T-helper 1 cell treated with Interleukin-12 subunit alpha and Interleukin-12 subunit beta and Interleukin-4 antibody, amounts not matched to agents 30 ng/mL and 1 ng/mL, for 36 hours (primary cell): ENCODE results near the gene ZC3H4. TPM values are rescaled to one million over a fixed set of nuclear protein-coding genes. Genes with fewer than 3 reads are reported as not detected.
"Not testable (repeated sequence)": the region's sequence is repeated elsewhere in the genome, so short reads cannot be mapped to it uniquely, and the experiment has no call there.

ENCODE experiments used
- intact Hi-C: fragments of 100-400 bp; cut with micrococcal nuclease; formaldehyde crosslinking; loops from one replicate; pipeline ENCODE4 v1.15.1; 2024
- total RNA-seq: library from RNA; stranded (reverse); gene quantifications from 2 replicates; pipeline ENCODE4 v1.2.3, GENCODE V29; 2022

ZC3H4 gene
- total RNA-seq, 1 donor from 2014 or later: 135 TPM

DNA sequence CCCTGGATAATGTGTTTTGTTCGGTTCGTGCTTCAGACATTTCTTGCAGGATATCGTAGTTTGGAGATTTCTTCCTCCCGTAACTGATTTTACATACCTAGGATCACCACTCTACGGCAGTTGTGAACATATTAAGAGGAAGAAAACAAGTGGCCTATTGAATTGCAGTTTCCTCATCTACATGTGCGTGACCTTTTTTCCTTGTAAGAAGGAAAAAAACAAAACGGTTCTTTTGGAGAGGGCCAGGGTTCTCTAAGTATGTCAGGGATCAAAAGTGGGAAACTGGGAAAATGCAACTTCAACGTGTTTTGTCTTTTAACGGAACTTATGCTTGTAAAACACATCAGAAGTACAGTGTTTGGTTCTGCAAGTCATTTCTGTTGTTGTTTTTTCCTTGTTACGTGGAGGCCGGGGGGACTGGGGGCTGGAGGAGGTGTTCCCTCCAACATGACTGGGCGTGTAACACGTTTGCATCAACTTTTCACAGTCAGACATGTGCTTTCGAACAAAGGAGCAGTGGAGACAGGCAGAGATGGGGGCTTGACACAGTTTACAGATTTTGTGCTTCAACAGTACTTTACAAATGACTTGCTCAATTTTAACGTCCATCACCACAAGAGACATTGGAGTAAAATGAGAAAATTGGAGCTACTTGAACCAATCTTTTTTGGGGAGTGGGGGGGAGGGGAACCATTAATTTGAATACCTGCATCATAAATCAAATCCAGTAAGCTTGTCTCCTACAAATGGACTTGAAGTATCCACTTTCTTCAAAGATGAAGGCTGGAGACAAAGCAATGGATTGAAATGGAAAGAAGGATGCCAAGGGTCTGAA, 3.8 kb downstream of the ZC3H4 start:
- intact Hi-C loops: loop anchor here (1.0 to 10.0 kb wide), 3 partner anchors 15 to 1525 kb away; partner anchors contain the start of gene OPA3

DNA sequence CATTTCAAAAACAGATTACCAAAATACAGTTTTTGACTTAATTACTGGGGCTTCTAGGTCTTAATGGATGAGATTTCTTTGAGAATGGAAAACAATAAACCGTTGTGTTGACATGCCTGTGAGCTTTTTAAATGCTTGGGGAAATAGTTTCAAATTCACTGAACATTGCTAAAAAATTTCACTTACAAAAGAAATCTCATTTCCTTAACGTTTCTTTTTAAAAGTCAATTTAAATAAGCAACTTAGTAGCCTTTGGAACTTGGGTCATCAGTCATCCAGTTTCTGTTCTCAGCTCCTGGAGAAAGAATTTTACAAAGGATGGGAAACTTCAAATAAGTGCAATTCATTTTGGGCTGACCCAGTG, 4.4 kb downstream of the ZC3H4 start:
- intact Hi-C loops: loop anchor here (1.0 kb wide), 1 partner anchor 15 kb away; no protein-coding TSS in a partner anchor

DNA sequence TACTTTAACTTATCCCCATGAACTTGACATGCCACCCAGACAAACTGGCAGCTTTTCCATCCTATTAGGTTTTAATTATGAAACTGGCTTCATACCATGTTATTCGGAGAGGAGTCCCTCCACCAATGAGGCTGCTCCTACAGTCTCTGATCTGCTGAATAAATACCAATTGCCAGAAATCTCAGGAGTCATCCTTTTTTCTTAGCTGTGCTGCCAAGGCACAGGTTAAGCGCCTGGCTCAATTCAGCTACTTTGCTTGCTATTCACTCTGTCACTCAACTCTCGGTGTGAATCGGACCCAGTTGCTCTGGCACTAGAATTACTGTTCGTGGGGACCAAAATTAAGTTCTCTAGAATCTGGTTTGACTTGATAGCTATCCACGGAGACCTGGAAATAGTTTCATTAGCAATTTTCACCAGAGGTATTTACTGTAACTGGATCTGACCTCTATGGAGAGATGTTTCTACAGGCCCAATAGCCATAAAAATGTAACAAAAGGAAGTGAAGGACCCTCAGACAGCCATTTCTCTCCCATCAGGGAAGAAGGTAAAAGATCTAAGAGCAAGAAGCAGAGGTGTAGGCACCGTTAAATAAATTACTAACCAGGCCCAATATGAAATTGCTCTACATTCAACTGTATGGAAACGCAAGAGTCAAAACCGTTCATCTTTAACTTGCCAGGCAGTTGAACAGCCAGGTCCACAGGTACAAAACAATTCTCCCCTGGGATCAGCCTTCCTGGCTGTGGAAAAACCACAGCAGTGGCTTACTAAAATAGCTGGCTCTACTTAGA, 5.4 kb downstream of the ZC3H4 start:
- intact Hi-C loops: no loop called here

DNA sequence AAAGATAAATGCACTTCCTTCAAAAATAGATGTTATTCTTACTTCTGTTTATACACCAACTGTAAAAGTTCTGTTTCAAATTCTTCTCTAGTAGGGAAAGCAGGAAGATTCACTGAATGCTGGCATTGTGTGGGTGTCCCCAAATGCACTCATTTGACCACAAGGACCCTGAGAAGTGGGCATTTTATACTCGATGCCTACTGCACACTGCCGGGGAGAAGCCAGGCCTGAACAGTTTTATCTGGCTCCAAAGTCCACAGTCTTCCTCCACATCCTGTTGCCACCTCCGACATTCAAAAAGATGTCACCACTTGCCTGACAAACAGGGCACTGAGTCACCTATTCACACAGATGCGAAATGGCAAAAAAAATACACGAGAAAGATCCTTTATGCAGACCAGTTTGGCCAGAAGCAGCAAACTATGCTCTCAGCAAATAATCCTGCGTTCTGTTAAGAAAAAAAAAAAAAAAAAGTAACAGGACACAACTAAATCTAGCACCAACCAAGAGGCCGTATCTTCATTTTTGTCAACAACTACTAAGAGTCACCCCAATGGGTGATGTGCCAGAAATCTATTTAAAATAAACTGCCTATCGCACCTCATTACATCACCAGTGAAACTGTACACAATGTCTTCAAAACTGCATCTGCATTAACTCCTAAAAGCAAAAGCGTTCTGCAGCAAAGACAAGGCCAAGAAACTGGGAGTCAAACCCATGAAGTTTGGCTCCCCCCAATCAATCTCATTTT, 6.2 kb downstream of the ZC3H4 start:
- intact Hi-C loops: no loop called here

DNA sequence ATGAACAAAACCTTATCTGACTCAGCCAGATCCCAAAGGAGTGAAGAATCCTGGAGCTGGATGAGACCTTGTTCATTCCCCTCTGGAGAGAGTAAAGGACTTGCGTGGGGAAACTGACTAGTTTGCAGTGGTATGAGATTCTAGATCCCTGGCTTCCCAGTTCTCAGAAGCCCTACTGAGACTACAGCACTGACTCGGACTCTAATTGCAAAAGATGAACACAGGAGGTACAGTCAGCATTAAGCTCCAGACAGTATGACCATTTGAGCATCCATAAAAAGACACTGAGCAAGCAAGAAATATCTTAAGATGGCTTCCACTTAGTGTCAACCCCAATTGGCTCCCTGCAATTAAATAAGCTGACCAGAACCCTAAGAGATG, 6.8 kb downstream of the ZC3H4 start:
- intact Hi-C loops: no loop called here

- intact Hi-C loops: no loop called here
Observed at GRCh38 chr19:47105874-47106273, 7.7 kb downstream of the ZC3H4 start.

DNA sequence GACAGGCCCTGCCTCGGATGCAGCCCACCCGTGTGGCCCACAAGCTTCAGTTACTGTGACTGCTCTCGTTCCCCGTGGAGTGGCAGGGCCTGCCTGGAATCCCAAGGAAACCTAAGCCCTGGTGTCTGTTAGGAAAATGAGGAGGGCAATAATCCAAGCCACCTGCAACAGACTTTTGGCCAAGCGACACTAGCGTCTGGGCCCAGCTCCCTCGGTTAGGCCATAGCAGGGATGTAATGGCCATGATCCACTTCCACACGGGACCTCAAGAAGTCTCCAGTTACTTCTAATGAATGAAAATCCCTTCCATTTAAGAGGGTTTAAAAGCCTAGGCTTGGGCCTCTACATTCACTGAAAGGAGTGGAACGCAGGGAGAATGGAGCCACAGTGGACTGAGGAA, 8.9 kb downstream of the ZC3H4 start:
- intact Hi-C loops: no loop called here

- intact Hi-C loops: no loop called here
Observed at GRCh38 chr19:47102346-47103060, 11.1 kb downstream of the ZC3H4 start.

- intact Hi-C loops: not testable (repeated sequence)
Observed at GRCh38 chr19:47101116-47101515, 12.5 kb downstream of the ZC3H4 start.

DNA sequence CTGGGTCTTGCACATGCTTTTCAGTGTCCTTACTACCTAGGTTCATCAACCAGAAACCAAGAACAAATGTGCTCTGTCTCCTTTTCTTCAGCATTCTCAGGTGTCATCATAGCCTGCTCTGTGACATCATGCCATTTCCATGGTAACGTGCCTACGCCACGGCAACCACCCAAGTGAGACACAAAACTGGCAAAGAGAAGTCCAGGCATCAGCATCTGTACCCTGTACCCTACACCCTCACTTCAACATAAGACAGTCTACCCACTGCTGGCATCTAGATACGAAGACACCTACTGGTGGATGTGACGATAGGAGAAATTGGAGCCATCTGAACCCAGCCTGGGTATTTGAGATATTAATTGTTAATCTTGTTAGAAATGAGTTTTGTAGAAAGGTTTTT, 13.3 kb downstream of the ZC3H4 start:
- intact Hi-C loops: no loop called here

DNA sequence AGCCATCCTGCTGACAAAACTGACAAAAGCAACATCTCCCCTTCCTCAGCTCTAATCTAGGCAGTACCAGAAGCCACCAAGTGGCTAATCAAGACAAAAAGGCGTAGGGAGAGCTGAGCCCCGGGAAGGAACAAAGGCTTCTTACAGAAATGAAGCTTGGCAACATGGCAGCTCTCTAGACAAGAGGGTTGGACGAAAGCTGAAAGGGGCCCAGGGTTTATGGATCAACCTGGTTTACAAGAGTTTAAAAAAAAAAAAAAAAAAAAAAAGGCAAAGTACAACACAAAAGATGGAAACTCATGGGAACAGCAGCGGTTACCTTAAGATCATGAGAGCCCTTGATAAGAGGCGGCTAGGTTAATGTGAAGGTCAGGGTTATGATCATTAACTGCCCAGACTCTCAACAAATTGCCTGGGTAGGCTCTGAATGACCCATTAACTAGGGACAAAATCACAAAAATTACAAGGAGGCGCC, 14.0 kb downstream of the ZC3H4 start:
- intact Hi-C loops: no loop called here

- intact Hi-C loops: no loop called here
Observed at GRCh38 chr19:47098608-47099007, 15.0 kb downstream of the ZC3H4 start.

- intact Hi-C loops: no loop called here
Observed at GRCh38 chr19:47097396-47098201, 16.0 kb downstream of the ZC3H4 start.

GRCh38 chr19:47096721-47097120, 16.9 kb downstream of the ZC3H4 start:
- intact Hi-C loops: no loop called here

GRCh38 chr19:47096100-47096704, 17.4 kb downstream of the ZC3H4 start:
- intact Hi-C loops: no loop called here

- intact Hi-C loops: no loop called here
Observed at GRCh38 chr19:47095476-47096099, 18.0 kb downstream of the ZC3H4 start.

DNA sequence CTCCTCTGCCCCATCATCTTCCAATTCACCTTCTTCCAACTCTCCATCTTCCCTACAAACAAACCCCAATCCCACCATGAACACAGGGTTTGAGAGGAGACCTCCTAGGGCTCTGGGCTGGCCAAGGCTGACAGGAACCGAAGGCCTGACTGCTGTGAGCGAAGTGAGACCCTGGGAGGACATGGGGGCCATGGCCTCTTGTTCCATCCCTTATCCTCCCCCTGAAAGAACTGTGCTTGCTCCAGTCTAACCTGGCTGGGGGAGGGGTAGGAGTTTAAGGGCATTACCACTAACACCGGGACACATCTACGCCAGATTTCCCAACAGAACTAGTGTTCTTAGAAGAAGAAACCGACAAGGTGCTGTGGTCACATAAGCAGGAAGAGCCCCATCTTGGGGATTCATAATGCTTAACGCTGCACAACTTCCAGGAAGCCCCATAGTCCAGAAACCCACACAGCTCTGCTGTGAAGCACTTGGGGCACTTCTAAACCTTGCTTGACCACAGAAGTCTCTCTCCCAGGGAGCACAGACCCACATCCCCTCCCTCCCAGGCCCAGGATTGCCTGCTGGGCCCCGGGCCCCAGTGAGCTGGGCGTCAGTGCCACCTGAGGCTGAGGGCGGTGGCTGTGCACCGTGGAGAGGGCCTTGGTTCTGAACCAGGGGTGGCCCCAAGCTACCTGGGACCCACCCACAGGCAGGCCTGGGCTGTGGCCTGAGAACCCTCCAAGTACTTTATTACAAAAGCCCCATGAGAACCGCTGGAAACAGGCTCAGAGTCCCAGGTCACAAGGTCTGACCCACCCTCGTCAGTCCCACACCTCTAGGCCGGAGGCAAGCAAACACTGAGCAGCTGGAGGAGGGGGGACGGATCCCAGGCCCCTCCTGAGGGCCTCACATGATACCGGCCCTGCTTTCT, 18.8 kb downstream of the ZC3H4 start:
- intact Hi-C loops: loop anchor here (1.0 to 5.0 kb wide), 5 partner anchors 14 to 92 kb away; partner anchors contain the start of genes SAE1 and ZC3H4

DNA sequence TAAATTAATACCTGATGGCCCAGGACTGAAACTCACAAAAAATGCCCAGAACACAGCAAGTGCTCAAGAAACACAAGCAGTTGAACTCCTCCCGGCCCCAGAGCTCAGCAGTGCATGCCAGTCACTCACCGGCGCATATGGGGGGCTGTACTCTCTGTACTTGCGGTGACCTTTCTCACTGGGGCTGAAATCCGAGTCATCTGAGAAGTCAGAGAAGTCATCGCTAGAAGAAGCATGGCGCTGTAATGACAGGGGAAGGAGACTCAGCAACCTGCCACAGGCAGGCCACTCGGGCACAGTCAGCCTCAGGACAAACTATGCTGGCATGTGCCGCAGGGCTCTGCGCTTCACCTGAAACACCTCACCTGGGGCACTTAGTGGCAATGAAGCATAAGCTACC, 19.7 kb downstream of the ZC3H4 start:
- intact Hi-C loops: loop anchor here (1.0 to 5.0 kb wide), 6 partner anchors 15 to 93 kb away; partner anchors contain the start of genes SAE1 and ZC3H4
